ENCODE measurements around the gene PAQR7. TPM values are rescaled to one million over a fixed set of nuclear protein-coding genes. Genes with fewer than 3 reads are reported as not detected.

PAQR7 gene
- total RNA-seq, 1 experiment from 2014 or later = 6.4 TPM

DNA sequence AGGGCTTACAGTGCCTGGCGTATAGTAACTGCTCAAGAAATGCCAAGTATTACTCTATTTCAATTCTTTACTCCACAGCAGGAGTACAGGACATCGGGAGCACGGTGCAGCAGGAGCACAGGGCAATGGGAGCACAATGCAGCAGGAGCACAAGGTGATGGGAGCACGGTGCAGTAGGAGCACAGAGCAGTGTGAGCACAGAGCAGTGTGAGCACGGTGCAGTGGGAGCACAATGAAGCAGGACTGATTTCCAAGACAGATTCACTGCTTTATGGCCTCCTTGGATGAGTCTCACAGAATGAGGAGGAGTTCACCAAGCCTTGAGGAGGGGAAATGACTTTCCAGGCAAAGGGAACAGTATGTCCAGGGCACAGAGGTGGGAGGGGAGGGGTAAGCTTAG, 5.0 kb upstream of the PAQR7 start:
- H2AFZ ChIP-seq (ENCODE audit: low read length) = no peak overlapping the region
- no peak for TF ChIP-seq EZH2phosphoT487 (IDR thresholded peaks at IDR 0.05; ENCODE audit: borderline replicate concordance, low read length)
- TF ChIP-seq EZH2 (IDR thresholded peaks at IDR 0.05; ENCODE audit: low read length, unreplicated experiment) = no peak
- TF ChIP-seq, protein P1, sequence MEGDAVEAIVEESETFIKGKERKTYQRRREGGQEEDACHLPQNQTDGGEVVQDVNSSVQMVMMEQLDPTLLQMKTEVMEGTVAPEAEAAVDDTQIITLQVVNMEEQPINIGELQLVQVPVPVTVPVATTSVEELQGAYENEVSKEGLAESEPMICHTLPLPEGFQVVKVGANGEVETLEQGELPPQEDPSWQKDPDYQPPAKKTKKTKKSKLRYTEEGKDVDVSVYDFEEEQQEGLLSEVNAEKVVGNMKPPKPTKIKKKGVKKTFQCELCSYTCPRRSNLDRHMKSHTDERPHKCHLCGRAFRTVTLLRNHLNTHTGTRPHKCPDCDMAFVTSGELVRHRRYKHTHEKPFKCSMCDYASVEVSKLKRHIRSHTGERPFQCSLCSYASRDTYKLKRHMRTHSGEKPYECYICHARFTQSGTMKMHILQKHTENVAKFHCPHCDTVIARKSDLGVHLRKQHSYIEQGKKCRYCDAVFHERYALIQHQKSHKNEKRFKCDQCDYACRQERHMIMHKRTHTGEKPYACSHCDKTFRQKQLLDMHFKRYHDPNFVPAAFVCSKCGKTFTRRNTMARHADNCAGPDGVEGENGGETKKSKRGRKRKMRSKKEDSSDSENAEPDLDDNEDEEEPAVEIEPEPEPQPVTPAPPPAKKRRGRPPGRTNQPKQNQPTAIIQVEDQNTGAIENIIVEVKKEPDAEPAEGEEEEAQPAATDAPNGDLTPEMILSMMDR (conservative IDR thresholded peaks at IDR 0.05; ENCODE audit: low read depth, low read length) = no peak
- ChIA-PET POLR2A (ENCODE audit: unreplicated experiment) (no interaction called here), CTCF (no interaction called here)
- ATAC-seq (no peak), DNase-seq (no peak)
- H3K4me3 ChIP-seq (ENCODE audit: low read length) = no peak overlapping the region
- intact Hi-C loops (cut with micrococcal nuclease) = no loop called here
- BruUV-seq (replicated peaks) = no TSS peak
- H3K79me2 ChIP-seq (ENCODE audit: low read length) = no peaks in the 10 kb centered on the region
- no peaks in the 10 kb centered on the region for H4K20me1 ChIP-seq (ENCODE audit: low read length)
- no peak overlapping the region for H3K9ac ChIP-seq (ENCODE audit: low read length)
- H3K36me3 ChIP-seq (ENCODE audit: low read depth, low read length) = no peaks in the 10 kb centered on the region
- H3K27ac ChIP-seq (ENCODE audit: low read length) = no peak overlapping the region
- no peaks in the 10 kb centered on the region; the same call in 1 of the 2 replicates for H3K4me1 ChIP-seq (ENCODE audit: insufficient read depth, low read length)
- H3K4me2 ChIP-seq (ENCODE audit: low read length) = no peak overlapping the region
- H3K27me3 ChIP-seq (ENCODE audit: low read length) = no peaks in the 10 kb centered on the region
- no peaks in the 10 kb centered on the region for H3K9me2 ChIP-seq (replicated peaks; ENCODE audit: low read length)
- H3F3A ChIP-seq (ENCODE audit: low read length, unreplicated experiment) = no peaks in the 10 kb centered on the region
- H3K9me3 ChIP-seq (ENCODE audit: low read length) = no peaks in the 10 kb centered on the region

DNA sequence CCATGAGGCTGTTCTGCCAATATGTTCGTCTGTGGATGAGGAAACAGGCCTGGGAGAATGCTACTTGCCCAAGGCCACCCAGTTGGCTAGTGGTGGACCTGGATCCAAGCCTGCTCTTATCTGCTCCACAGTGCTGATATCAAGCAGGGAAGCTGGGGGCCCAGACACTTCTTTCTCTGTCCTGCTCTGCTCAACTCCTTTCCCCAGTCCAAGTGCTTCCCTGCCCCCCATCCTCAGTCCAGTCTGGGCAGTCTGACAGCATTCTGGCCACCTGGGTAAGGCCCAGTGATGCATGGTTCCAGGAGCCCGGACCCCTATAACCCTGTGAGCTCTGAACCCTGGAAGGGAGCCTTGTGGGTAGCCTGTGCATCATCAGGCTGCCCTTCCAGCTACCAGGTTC, 4.2 kb upstream of the PAQR7 start:
- Histone ChIP-seq H3F3A (ENCODE audit: low read length, unreplicated experiment) (no peaks in the 10 kb centered on the region), H3K9me2 (replicated peaks; ENCODE audit: low read length) (no peaks in the 10 kb centered on the region), H3K4me1 (ENCODE audit: insufficient read depth, low read length) (peaks cover 3% of the 10 kb centered on the region; the same call in 1 of the 2 replicates), H3K4me2 (ENCODE audit: low read length) (no peak overlapping the region), H3K27ac (ENCODE audit: low read length) (no peak overlapping the region), H3K27me3 (ENCODE audit: low read length) (no peaks in the 10 kb centered on the region), H2AFZ (ENCODE audit: low read length) (no peak overlapping the region), H4K20me1 (ENCODE audit: low read length) (no peaks in the 10 kb centered on the region), H3K4me3 (ENCODE audit: low read length) (no peak overlapping the region), H3K36me3 (ENCODE audit: low read depth, low read length) (no peaks in the 10 kb centered on the region), H3K79me2 (ENCODE audit: low read length) (peaks cover under 1% of the 10 kb centered on the region; the same call in 1 of the 2 replicates), H3K9ac (ENCODE audit: low read length) (no peak overlapping the region), H3K9me3 (ENCODE audit: low read length) (no peaks in the 10 kb centered on the region)
- DNase-seq = no peak
- intact Hi-C loops (cut with micrococcal nuclease) = no loop called here
- POLR2A ChIA-PET (ENCODE audit: unreplicated experiment) = no interaction called here
- TF ChIP-seq EZH2 (IDR thresholded peaks at IDR 0.05; ENCODE audit: low read length, unreplicated experiment) (no peak), EZH2phosphoT487 (IDR thresholded peaks at IDR 0.05; ENCODE audit: borderline replicate concordance, low read length) (no peak)
- TF ChIP-seq, protein P1 (conservative IDR thresholded peaks at IDR 0.05; ENCODE audit: low read depth, low read length) = no peak
- no peak for ATAC-seq
- CTCF ChIA-PET = no interaction called here
- no TSS peak for BruUV-seq (replicated peaks)

DNA sequence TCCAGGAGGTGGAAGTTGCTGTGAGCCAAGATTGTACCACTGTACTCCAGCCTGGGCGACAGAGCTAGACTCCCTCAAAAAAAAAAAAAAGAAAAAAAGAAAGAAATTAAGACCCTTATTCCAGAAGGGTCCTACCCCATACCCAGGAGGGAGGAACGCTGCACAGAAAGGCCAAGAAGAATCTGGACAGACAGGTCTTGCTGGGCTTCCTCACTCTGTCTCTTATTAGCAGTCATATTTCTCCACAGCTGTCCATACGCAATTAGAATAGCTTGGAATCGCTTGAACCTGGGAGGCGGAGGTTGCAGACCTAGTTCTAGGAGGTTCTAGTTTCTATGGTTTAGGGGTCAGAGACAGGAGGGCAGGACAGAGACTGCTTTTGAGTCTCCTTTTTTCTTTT, 3.2 kb upstream of the PAQR7 start:
- no TSS peak for BruUV-seq (replicated peaks)
- no peaks in the 10 kb centered on the region for H3F3A ChIP-seq (ENCODE audit: low read length, unreplicated experiment)
- H3K27me3 ChIP-seq (ENCODE audit: low read length) = no peaks in the 10 kb centered on the region
- DNase-seq (peak; percentile 12), ATAC-seq (no peak)
- H3K9me3 ChIP-seq (ENCODE audit: low read length) = no peaks in the 10 kb centered on the region
- no peak overlapping the region for H3K4me2 ChIP-seq (ENCODE audit: low read length)
- no peak overlapping the region for H3K9ac ChIP-seq (ENCODE audit: low read length)
- POLR2A ChIA-PET (ENCODE audit: unreplicated experiment) = no interaction called here
- H3K79me2 ChIP-seq (ENCODE audit: low read length) = peaks cover 7% of the 10 kb centered on the region; the same call in 1 of the 2 replicates
- intact Hi-C loops (cut with micrococcal nuclease) = no loop called here
- H3K27ac ChIP-seq (ENCODE audit: low read length) = no peak overlapping the region
- H2AFZ ChIP-seq (ENCODE audit: low read length) = no peak overlapping the region
- H3K4me3 ChIP-seq (ENCODE audit: low read length) = no peak overlapping the region
- H3K36me3 ChIP-seq (ENCODE audit: low read depth, low read length) = no peaks in the 10 kb centered on the region
- CTCF ChIA-PET = no interaction called here
- TF ChIP-seq EZH2phosphoT487 (IDR thresholded peaks at IDR 0.05; ENCODE audit: borderline replicate concordance, low read length) = no peak
- TF ChIP-seq, protein P1 (conservative IDR thresholded peaks at IDR 0.05; ENCODE audit: low read depth, low read length) = no peak
- TF ChIP-seq EZH2 (IDR thresholded peaks at IDR 0.05; ENCODE audit: low read length, unreplicated experiment) = no peak
- no peaks in the 10 kb centered on the region for H4K20me1 ChIP-seq (ENCODE audit: low read length)
- peaks cover 6% of the 10 kb centered on the region; the same call in 1 of the 2 replicates for H3K4me1 ChIP-seq (ENCODE audit: insufficient read depth, low read length)
- H3K9me2 ChIP-seq (replicated peaks; ENCODE audit: low read length) = no peaks in the 10 kb centered on the region

Measured in PC-3 (cell line).